GM21717 (cell line): Measurements from ENCODE around the gene MRFAP1.

Source experiments
- ATAC-seq: cut with Tn5 transposase; IDR thresholded peaks from one replicate; pipeline ENCODE4 v1.9.1; 2021; ENCODE audit warnings: mild to moderate bottlenecking, moderate library complexity; ENCODE audit not compliant: unreplicated experiment

Gene MRFAP1

DNA sequence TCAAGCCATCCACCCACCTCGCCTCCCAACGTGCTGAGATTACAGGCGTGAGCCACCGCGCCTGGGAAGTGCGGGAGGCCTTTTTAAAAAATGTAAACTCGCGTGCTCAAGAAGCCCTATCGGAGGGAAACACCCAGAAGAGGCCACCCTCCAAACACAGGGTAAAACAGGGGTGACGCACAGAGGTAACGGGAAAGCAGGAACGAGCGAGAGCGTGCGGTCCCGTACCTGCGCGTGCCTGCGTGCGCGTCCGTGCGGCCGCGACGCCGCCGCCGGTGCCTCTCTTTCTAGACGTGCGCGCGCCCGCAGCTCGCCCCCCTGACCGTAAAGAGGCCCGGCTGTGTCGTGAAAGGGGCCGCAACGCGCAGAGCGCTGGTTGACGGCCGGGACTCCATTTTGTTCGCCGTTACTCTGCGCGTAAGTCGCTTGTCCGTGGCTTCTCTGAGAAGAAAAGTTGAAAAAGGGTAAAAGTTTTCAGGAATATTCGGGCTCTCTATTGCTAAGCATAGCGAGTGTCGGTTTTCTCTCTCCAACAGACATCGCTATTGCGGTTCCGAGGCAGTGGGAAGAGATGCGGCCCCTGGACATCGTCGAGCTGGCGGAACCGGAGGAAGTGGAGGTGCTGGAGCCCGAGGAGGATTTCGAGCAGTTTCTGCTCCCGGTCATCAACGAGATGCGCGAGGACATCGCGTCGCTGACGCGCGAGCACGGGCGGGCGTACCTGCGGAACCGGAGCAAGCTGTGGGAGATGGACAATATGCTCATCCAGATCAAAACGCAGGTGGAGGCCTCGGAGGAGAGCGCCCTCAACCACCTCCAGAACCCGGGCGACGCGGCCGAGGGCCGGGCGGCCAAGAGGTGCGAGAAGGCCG, at the start of gene MRFAP1:
Gene MRFAP1 (plus strand): TSS at position 394 of the 872 bp plus-strand sequence. CDS start 178 bp downstream, at position 572.
- peak; percentile 82 for ATAC-seq

DNA sequence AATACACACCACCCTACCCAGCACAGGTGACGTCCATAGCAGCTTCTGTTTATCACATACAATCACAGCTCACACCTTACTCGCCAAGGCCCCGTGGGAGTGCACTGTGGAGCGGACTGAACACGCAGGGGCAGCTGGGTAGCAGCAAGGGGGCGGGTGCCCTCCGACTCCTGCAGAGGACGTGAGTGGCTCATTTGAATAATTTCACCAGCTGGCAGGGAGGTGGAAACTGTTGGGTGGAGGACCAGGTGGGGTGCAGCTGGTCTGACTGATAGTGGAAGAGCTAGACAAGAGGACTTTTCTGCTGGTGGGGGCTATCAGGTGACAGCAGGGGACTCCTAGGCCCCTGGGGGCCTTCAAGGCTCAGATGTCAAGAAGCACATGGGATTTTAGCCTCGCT, 49.2 kb upstream of the MRFAP1 start:
- ATAC-seq: peak; percentile 47

DNA sequence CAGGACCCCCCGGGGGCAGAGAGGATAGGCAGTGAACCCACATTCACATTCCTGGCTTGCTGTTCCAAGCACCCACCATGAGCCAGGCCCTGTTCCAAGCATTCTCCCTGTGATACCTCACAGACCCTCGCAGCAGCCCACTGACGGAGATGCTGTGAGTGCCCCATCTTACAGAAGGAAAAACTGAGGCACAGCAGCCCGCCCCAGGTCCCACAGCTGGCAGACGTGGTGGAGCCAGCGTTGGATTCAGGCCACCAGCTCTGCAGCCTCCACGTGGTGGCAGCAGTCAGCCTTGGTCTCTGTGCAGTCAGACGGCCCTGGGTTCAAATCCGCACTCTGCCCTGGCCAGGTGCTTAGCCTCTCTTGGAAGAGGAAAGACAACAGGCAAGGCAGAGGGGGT, 48.7 kb upstream of the MRFAP1 start:
- no peak for ATAC-seq

DNA sequence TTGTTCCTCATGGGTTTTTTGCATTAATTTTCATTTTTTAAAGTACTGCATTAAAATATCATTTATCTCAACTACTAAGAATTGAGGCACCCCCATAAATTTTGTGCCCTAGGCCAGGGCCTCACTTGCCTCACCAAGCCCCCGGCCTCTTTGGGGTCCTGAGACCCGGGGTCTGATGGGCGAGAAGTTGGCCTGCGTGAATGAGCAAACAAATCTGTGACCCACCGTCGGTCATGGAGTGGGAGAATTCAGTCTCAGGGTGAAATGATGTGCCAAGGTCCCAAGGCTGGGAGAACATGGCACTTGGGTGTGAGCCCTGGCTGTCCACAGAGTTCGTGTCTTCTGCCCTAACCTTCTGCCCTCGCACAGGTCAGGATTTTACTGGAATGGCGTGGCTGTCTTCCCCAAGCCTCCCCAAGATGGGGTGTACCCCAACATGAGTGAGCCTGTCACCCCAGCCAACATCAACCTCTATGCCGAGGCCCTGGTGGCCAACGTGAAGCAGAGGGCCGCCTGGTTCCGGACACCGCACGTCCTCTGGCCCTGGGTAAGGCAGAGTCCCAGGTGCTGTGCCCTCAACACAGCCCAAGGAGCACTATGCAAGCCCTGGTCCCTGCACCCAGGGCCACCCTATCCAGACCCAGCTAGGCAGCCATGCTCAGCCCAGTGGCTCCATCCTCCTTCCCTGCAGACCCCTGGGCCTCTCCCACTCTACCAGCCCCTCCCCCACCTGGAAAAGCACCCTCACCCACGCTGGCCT, 47.5 kb upstream of the MRFAP1 start:
- ATAC-seq: no peak

DNA sequence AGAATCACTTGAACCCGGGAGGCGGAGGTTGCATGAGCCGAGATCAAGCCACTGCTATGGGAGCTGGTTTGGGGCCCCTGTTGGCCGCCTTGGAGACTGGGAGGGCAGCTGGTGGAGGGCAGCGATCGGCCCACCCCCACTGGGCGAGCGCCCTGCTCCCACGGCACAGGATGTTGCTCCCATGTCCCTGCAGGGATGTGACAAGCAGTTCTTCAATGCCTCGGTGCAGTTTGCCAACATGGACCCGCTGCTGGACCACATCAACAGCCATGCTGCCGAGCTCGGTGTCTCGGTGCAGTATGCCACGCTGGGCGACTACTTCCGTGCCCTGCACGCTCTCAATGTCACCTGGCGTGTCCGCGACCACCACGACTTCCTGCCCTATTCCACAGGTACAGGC, 46.1 kb upstream of the MRFAP1 start:
- no peak for ATAC-seq

DNA sequence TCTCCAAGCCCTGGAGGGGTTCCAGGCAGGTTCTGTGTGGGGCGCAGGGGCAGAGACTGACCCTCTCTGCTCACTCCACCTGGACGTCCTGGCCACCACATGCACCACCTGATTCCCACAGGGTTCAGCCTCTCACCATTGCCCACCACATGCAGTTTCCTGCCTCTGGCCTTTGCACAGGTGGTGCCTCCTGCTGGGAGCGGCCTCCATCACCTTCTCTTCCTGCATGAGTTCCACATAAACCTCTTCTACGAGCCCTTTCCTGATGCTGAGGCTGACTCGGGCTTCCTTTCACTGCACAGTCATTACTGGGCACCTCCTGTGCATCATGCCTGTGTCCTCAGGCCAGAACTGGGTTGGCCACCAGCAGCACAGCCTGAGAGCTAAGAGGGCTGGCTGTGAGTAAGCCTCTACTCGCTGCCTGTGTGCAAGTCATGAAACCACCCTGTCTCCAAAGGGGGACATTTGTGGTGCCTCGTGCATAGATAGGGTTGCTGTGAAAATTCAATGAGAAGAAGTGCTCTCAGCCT, 45.6 kb upstream of the MRFAP1 start:
- ATAC-seq: no peak

DNA sequence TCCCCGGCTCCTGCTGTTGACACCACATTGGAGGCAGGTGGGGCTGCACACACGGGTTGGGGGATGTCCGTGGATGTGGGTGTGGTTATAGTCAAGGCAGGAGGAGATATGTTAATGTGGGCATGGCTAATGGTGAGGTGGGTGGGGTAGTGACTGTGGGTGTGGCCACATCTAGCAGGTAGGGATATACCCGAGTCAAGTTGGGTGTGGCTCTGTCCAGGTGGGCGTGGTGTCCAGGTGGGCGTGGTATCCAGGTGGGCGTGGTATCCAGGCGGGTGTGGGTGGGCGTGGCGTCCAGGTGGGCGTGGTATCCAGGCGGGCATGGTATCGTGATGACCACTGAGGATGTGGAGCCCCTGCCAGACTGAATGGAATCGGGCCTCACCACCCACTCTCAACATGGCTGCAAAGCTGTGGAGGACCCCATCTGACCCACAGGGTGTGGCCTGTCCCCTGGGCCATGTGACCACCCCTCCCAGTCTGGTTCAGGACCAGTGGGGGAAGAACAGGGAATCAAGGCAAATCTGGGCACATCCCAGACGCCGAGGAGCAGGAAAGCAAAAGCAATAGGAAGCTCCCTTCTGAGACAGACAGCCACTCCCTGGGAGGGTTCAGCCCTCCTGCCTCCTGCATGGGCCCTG, 44.5 kb upstream of the MRFAP1 start:
- ATAC-seq: no peak

DNA sequence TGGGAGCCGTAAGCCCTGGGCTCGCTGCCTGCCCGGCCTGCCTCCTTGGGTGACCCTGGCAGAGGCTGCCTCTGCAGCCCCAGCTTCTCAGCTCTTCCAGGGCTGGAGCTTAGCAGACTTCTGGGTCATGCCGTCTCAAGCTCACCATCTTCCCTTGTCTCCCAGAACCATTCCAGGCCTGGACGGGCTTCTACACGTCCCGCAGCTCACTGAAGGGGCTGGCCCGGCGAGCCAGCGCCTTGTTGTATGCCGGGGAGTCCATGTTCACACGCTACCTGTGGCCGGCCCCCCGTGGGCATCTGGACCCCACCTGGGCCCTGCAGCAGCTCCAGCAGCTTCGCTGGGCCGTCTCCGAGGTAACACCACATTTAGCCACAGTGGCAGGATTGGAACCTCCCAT, 43.5 kb upstream of the MRFAP1 start:
- ATAC-seq: no peak

DNA sequence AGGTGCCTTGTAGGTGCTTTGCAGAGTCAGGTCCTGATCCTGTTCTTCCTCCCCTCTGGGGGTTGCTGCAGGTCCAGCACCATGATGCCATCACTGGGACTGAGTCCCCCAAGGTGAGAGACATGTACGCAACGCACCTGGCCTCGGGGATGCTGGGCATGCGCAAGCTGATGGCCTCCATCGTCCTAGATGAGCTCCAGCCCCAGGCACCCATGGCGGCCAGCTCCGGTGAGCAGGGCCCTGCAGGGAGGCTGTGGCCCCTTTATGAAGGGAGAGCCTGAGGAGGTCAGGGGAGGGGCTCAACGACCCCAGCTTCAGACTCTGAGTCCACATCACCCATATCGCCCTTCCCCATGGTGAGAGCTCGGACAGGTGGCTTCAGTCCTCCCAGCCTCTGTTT, 42.4 kb upstream of the MRFAP1 start:
- ATAC-seq: no peak

DNA sequence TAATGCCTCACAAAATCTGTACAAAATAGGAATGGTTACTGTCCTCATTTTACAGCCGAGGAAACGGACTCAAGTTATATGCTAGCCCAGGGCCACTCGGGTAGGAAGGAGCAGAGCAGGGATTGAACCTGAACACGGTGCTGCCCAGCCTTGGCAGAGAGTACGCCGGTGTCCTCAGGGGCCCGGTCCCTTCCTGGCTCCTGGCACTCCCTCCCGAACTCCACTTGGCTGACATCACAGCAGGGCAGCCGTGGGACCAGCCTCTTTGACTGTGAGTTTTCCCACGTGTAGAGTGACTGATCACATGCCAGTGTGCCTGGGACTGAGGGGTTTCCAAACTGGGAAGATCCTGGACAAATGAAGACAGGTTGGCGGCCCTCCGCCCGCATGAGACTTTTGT, 41.8 kb upstream of the MRFAP1 start:
- no peak for ATAC-seq

DNA sequence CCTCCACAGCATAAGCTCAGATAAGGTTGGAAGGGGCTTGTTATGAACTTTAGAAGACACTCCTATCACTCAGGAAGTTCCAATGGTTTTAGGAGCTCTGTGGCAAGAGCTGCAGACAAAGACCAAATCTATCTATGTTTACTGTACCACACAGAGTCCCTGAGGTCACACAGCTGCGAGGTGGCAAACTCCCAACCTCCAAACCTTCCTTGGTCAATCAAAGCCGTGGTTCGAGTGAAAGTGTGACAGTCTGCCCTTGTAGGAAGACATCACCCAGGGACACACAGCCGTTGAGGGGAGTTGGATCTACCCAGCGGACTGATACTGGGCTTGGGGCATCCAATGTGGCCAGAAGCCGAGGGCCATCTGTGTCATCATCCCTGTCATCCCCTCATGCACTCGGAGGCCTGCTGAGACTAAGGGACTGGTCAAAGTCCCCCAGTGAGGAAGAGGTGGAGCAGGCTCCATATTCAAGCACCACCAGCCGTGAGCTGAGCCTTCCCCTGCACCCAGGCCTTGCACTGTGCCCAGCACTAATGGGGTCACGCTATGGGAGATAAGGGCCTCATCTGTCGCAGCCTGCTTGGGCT, 38.7 kb upstream of the MRFAP1 start:
- ATAC-seq: no peak

DNA sequence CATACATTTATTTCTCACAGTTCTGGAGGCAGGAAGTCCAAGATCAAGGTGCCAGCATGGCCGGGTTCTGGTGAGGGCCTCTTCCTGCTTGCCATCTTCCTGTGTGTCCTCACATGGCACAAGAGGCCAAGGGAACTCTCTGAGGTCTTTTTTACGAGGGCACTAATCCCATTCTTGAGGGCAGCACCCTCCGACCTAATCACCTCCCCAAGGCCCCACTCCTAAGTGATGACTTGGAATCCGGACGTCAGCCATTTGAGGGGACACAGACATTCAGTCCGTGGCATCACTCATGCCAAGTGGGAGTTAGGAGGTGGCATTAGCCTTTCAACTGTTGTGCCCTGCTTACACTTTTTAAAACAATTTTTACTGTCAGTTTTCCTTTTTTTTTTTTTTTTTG, 38.2 kb upstream of the MRFAP1 start:
- no peak for ATAC-seq

DNA sequence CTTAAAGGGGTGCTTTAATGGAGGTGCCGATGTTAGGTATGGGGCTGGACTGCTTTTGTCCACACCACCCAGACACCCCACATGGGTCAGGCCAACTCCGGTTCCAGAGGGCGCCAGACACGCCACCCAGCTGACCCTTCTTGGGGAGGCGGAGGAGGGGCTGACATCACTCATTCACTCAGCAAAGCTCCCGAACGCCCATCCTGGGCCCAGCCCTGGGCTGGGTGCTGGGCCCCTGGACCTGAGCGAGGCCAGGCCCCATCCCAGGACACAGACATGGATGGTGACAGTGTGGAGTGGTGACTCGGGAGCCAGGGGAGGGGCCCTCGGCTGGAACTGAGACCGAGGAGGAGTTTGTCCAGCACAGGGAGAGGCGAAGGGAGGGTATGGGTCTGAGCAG, 37.4 kb upstream of the MRFAP1 start:
- ATAC-seq: no peak

DNA sequence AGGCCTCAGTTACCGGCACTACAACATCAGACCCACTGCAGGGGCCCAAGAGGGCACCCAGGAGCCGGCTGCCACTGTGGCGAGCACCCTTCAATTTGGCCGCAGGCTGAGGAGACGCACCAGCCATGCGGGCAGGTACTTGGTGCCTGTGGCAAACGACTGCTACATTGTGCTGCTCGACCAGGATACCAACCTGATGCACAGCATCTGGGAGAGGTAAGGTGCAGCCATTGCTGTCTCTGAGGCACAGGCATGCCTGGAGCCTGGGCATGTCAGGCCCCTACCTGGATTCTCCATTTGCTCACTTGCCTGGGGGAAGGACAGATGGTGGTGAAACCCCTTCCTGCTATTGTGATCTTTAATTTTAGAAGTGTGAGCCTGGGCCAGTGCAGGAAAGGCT, 35.4 kb upstream of the MRFAP1 start:
- no peak for ATAC-seq

DNA sequence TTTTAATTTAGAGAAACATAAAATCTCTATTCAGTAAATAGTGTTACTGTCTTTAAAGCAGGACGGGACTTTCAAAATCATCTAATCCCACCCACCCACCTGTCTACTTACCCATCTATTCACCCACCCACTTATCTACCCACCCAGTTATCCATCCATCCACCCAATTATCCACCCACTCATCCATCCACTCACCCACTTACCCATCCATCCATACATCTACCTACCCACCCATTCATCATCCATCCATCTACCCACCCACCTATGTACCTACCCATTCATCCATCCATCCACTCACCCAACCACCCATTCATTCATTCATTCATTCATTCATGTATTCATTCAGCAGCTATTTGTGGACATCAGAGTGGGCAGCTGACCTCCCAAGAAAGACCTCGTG, 34.9 kb upstream of the MRFAP1 start:
- ATAC-seq: no peak

DNA sequence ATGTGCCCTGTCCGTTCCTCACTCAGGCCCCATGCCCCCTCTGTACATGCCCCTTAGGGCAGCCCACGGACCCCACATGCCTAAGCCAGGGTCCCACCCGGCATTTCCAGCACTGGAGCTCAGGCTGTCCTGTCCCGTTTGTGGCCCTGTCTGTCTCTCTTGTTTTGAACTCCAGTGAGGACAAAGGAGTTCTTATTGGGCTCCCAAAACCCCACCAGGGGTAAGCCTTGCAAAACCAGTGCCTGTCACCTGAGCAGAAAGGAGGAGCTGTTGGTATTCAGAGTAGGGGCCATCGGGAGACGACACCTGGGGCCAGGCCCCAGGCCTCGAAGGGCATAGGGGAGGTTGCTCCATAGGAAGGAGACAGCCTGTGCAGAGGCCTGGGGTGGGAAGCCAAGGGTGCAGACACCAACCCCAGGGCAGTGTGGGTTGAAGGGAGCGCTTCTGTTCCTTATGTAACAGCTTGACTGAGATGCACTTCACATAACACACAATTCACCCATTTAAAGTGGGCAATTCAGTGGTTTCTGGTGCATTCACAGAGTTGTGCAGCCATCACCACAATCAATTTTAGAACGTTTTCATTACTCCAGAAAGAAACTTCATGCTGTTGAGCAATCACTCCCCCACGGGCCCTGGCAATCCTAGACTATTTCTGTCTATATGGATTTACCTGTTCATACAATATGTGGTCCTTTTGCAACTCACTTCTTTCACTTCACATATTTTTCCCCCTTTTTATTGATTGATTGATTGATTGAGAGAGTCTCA, 33.8 kb upstream of the MRFAP1 start:
- ATAC-seq: no peak

DNA sequence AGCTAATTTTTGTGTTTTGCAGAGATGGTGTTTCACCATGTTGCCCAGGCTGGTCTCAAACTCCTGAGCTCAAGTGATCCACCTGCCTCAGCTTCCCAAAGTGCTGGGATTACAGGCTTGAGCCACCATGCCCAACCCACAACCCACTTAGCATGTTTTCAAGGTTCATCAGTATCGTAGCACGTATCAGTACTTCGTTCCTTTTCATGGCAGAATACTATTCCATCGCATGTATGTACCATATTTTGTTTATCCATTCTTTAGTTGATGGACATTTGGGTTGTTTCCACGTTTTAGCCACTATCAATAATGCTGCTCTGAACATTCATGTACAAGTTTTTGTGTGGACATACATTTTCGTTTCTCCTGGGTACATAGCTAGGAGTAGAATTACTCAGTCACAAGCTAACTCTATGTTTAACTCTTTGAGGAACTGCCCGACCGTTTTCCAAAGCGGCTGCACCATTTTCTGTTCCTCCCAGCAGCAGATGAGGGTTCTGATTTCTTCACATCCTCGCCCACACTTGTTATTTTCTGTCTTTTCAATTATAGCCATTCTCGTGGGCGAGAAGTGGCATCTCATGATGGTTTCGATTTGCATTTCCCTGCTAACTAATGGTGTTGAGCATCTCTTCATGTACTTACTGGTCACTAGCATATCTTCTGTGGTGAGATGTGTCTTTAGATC, 33.0 kb upstream of the MRFAP1 start:
- ATAC-seq: no peak

DNA sequence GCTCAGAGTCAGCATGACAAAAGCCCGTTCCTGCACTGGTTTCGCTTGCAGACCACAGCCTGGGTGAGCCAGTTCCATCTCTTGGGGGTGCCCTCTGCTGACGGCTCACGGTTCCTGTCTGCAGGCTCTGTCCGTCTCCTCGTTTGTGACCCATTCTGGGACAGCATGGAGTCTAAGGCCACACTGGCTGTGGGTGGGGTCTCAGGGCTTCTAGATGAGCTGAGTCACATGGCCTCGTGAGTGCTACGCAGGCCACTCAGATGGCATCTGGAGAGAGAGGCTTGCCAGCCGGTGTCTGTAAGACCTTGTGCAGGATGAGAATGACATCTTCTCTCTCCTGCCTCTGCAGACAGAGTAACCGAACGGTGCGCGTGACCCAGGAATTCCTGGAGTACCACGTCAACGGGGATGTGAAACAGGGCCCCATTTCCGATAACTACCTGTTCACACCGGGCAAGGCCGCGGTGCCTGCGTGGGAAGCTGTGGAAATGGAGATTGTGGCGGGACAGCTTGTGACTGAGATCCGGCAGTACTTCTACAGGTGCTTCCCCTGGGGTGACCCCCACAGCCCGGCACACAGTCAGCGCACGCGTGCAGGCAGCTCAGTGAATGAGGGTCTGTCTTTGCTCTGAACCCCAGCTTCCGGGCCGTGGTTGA, 31.6 kb upstream of the MRFAP1 start:
- no peak for ATAC-seq

DNA sequence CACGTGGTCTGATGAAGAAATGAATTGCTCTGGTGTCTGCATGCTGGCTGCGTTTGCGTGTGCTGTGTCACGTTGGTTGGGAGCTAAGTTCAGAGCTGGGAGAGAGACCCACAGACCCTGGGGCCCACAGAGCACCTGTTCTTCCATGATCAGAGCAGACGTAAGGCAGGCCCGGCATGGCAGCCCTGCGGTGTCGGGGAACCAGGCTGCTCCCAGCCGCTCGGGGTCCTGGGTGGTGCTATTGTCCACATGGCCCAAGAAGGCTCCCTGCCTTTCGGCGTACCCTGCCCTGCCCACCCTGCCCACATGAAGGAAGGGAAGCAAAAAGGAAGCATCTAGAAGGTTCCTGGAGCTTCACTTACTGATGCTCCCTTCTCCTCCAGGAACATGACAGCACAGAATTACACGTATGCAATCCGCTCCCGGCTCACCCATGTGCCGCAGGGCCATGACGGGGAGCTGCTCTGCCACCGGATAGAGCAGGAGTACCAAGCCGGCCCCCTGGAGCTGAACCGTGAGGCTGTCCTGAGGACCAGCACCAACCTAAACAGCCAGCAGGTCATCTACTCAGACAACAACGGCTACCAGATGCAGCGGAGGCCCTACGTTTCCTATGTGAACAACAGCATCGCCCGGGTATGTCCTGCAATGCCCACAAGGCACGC, 30.9 kb upstream of the MRFAP1 start:
- no peak for ATAC-seq
